ENCODE measurements around the gene LGALS3BP. TPM values are rescaled to one million over a fixed set of nuclear protein-coding genes. Genes with fewer than 3 reads are reported as not detected.

LGALS3BP gene
- total and polyA plus RNA-seq, 4 donors: 183 to 479 (median 245) TPM

DNA sequence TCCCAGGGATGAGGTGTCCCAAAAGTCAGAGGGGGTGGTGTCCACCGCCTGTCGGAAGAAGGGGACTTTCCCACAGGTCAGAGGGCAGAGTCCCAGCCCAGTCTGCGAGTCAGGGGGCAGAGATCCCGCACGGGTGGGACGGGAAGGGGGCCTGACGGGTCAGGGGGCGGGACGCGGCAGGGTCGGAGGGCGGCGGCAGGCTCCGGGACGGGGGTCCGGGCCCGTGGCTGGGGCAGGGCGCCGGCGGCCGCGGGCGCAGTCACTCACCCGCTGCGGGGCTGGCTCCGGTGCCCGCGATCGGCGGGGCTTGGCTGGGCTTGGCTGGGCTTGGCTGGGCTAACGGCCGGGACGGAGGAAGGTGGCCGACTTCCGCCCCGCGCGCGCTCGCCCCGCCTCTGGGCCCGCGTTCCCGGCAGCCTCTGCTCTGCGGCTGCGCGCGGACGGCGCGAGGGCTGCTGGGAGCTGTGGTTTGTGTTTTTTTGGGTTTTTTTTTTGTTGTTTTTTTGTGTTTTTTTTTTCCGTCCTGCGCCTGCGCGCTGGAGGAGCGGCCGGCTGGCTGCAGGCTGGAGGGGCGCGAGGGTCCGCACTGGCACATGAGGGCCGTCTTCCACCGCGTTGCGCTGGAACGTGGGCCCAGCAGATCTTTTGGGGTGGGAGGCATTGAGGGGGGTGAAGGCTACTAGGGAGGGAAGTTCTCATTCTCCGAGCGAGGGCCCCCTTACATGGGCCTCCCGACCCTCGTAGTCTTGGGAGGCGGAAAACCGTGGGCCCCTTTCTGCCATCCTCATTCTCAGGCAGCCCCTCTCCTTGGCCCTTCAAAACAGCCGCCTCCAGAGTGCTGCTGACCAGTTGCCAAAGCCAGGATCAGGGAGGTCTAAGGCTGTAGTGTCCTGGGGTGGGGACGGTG lies 29.9 kb upstream of the LGALS3BP start, which contains the start of gene CANT1:
TSS of gene CANT1 (minus strand) at position 368 of the 907 bp plus-strand sequence. CDS start 12,142 bp downstream, outside the sequence.
- WGBS, 2 donors: 1% methylated on average over 57 to 73 of the region's 73 CpGs
- Histone ChIP-seq H3K4me1 (ENCODE audit: control insufficient read depth in 5 of 5, insufficient read depth in 5 of 5, low read length in 5 of 5) (peaks cover 0 to 29% (median 19%) of the 10 kb centered on the region in 5 donors), H3K27me3 (ENCODE audit: control insufficient read depth in 3 of 3, insufficient read depth in 3 of 3, low read length in 2 of 3) (no peaks in the 10 kb centered on the region), H3K27ac (ENCODE audit: low read depth in 1 of 2, low read length in 1 of 2) (peak within 1 kb of the TSS; percentile 86 to 97), H3K4me3 (peak within 1 kb of the TSS; percentile 83), H3K36me3 (ENCODE audit: control insufficient read depth in 4 of 4, insufficient read depth in 4 of 4, low read length in 4 of 4) (peaks cover 0 to 5% (median 4%) of the 10 kb centered on the region in 4 donors), H3K9me3 (ENCODE audit: control insufficient read depth in 4 of 4, insufficient read depth in 3 of 4, low read length in 3 of 4) (no peaks in the 10 kb centered on the region), H3K9ac (ENCODE audit: insufficient read depth in 1 of 2, low read length in 2 of 2) (peak within 1 kb of the TSS; percentile 89)
- TF ChIP-seq, protein P1, sequence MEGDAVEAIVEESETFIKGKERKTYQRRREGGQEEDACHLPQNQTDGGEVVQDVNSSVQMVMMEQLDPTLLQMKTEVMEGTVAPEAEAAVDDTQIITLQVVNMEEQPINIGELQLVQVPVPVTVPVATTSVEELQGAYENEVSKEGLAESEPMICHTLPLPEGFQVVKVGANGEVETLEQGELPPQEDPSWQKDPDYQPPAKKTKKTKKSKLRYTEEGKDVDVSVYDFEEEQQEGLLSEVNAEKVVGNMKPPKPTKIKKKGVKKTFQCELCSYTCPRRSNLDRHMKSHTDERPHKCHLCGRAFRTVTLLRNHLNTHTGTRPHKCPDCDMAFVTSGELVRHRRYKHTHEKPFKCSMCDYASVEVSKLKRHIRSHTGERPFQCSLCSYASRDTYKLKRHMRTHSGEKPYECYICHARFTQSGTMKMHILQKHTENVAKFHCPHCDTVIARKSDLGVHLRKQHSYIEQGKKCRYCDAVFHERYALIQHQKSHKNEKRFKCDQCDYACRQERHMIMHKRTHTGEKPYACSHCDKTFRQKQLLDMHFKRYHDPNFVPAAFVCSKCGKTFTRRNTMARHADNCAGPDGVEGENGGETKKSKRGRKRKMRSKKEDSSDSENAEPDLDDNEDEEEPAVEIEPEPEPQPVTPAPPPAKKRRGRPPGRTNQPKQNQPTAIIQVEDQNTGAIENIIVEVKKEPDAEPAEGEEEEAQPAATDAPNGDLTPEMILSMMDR (IDR thresholded peaks at IDR 0.05; ENCODE audit: control extremely low read depth, extremely low read depth): no peak
- ATAC-seq (ENCODE audit: insufficient read depth, low FRiP score) (peak; percentile 90), DNase-seq (peak; percentile 92 to 96 (median 95))

DNA sequence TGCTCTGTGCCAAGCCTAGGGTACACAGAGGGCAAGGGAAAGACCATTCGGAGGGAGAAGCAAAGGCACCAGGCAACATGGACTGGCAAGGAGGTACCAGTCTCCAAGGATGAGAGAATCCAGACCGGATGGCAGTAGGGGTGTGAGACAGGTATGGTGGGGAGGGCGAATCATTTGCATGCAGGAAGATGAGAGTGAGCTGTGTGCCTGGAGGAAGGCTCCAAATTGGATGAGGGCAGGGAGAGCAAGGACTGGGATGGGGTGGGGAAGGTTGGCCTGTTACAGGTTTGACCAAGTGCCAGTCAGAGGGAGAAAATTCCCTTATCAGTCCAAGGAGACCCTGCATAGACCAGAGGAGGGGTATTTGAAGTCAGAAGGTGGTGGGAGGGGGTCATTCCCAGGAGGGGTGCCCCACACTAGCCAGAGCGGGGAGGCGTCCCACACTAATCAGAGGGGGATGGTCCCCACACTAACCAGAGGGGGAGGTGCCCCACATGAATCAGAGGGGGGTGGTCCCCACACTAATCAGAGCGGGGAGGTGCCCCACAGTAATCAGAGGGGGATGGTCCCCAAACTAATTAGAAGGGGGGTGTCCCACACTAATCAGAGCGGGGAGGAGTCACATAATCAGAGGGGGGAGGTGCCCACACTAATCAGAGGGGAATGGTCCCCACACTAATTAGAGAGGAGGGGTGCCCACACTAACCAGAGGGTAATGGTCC lies 29.1 kb upstream of the LGALS3BP start:
- Histone ChIP-seq H3K27ac (ENCODE audit: low read depth in 1 of 2, low read length in 1 of 2) (peak overlapping the region; percentile 86 to 97), H3K36me3 (ENCODE audit: control insufficient read depth in 4 of 4, insufficient read depth in 4 of 4, low read length in 4 of 4) (peaks cover 0 to 5% (median 4%) of the 10 kb centered on the region in 4 donors), H3K27me3 (ENCODE audit: control insufficient read depth in 3 of 3, insufficient read depth in 3 of 3, low read length in 2 of 3) (no peaks in the 10 kb centered on the region), H3K4me3 (peak overlapping the region; percentile 83), H3K9ac (ENCODE audit: insufficient read depth in 1 of 2, low read length in 2 of 2) (peak overlapping the region; percentile 89), H3K9me3 (ENCODE audit: control insufficient read depth in 4 of 4, insufficient read depth in 3 of 4, low read length in 3 of 4) (no peaks in the 10 kb centered on the region), H3K4me1 (ENCODE audit: control insufficient read depth in 5 of 5, insufficient read depth in 5 of 5, low read length in 5 of 5) (peaks cover 0 to 29% (median 19%) of the 10 kb centered on the region in 5 donors)
- TF ChIP-seq, protein P1 (IDR thresholded peaks at IDR 0.05; ENCODE audit: control extremely low read depth, extremely low read depth): no peak
- 40 to 48% methylated on average over 5 to 7 of the region's 7 CpGs for WGBS, 2 donors
- no peak for ATAC-seq (ENCODE audit: insufficient read depth, low FRiP score)
- no peak for DNase-seq

DNA sequence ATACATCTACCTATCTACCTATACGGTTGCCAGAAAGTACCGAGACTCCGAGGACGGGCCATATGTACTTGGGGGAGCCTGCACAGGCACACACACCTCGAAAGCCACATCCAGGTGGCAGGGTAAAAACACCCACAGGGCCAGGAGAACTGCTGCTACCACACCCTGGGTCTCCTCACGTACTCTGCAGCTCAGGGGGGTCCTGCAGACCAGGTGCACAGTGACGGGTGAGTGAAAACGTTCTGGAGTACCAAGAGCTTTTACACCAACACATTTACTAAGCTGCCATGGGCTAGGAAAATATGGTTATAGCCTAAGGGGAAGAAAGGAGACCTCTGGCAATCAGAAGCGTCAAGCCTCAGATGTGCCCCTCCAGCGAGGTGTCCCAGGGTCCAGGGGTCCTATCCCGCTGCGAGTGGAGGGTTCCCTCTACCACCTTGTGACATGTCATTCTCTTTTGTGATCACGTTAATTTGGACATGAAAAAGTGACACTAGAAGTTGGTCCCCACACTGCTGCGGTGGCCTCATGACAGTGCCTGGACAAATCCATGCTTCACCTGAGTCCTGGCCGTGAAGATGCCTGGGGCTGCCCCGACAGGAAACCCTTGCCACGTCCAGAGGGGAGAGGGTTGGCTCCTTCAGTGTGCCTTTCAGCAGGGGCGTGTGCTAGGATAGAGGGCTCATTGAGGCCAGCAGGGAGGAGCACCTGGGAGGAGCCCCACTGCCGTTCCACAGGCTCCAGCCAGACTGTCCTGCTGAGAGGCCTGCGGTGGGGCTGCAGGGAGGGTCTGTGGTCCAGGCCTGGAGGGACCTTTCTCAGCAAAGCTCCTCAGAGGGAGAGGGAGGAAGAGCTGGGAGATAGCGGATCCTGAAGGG lies 28.0 kb upstream of the LGALS3BP start:
- ATAC-seq (ENCODE audit: insufficient read depth, low FRiP score): no peak
- no peak for DNase-seq
- Histone ChIP-seq H3K9ac (ENCODE audit: insufficient read depth in 1 of 2, low read length in 2 of 2) (no peak overlapping the region), H3K4me1 (ENCODE audit: control insufficient read depth in 5 of 5, insufficient read depth in 5 of 5, low read length in 5 of 5) (peaks cover 0 to 29% (median 19%) of the 10 kb centered on the region in 5 donors), H3K9me3 (ENCODE audit: control insufficient read depth in 4 of 4, insufficient read depth in 3 of 4, low read length in 3 of 4) (no peaks in the 10 kb centered on the region), H3K27me3 (ENCODE audit: control insufficient read depth in 3 of 3, insufficient read depth in 3 of 3, low read length in 2 of 3) (no peaks in the 10 kb centered on the region), H3K36me3 (ENCODE audit: control insufficient read depth in 4 of 4, insufficient read depth in 4 of 4, low read length in 4 of 4) (peaks cover 0 to 11% (median 4%) of the 10 kb centered on the region in 4 donors), H3K27ac (ENCODE audit: low read depth in 1 of 2, low read length in 1 of 2) (no peak overlapping the region), H3K4me3 (no peak overlapping the region)
- TF ChIP-seq, protein P1 (IDR thresholded peaks at IDR 0.05; ENCODE audit: control extremely low read depth, extremely low read depth): no peak
- 82 to 83% methylated on average over 21 of the region's 21 CpGs for WGBS, 2 donors
